Brain microvascular endothelial cell (primary cell): ENCODE measurements around the gene PSMD6.

ENCODE experiments used
- DNase-seq: peaks from one replicate; pipeline ENCODE4 v3.0.0-alpha.2; 2020
- H3K27ac ChIP-seq: fragments of 250-450 bp; sonication (Bioruptor Pico); 2 replicates; pipeline ENCODE4 v1.5.1; 2020; ENCODE audit warnings: mild to moderate bottlenecking, moderate library complexity
- H3K27me3 ChIP-seq: fragments of 250-450 bp; sonication (Bioruptor Pico); replicated peaks from 2 replicates; pipeline ENCODE4 v1.5.1; 2020; ENCODE audit warnings: mild to moderate bottlenecking
- H3K36me3 ChIP-seq: fragments of 250-450 bp; sonication (Bioruptor Pico); replicated peaks from 2 replicates; pipeline ENCODE4 v1.5.1; 2020; ENCODE audit warnings: mild to moderate bottlenecking
- H3K4me3 ChIP-seq: 2 replicates; pipeline ENCODE4 v1.5.1; 2011; ENCODE audit warnings: low read depth, mild to moderate bottlenecking, control low read depth, low read length, moderate library complexity
- CTCF ChIP-seq: IDR thresholded peaks from 2 replicates; pipeline ENCODE4 v1.5.1; 2011; ENCODE audit warnings: low read depth, mild to moderate bottlenecking, moderate library complexity, low read length, control low read depth, inconsistent platforms; ENCODE audit errors: missing control alignments
- in situ Hi-C: cut with HindIII; loops from 2 replicates; pipeline ENCODE4 v1.10.0; 2017; ENCODE audit warnings: low sequenced_read_pairs, low pct_ligation_motif_present

Gene PSMD6

GRCh38 chr3:64049832-64050231 lies 26.5 kb upstream of the PSMD6 start:
- in situ Hi-C loops, result no loop called here
- DNase-seq, result no peak
- no peak overlapping the region for H3K4me3 ChIP-seq
- TF ChIP-seq CTCF, result no peak
- no peaks in the 10 kb centered on the region for H3K27me3 ChIP-seq
- no peak overlapping the region for H3K27ac ChIP-seq
- no peaks in the 10 kb centered on the region for H3K36me3 ChIP-seq

GRCh38 chr3:64049136-64049535 lies 25.8 kb upstream of the PSMD6 start:
- Histone ChIP-seq H3K36me3 (no peaks in the 10 kb centered on the region), H3K27ac (no peak overlapping the region), H3K27me3 (no peaks in the 10 kb centered on the region), H3K4me3 (no peak overlapping the region)
- TF ChIP-seq CTCF, result no peak
- in situ Hi-C loops, result no loop called here
- peak; percentile 31 for DNase-seq

- no peak overlapping the region for H3K27ac ChIP-seq
- H3K27me3 ChIP-seq, result no peaks in the 10 kb centered on the region
- DNase-seq, result no peak
- no peaks in the 10 kb centered on the region for H3K36me3 ChIP-seq
- H3K4me3 ChIP-seq, result no peak overlapping the region
- in situ Hi-C loops, result no loop called here
- no peak for TF ChIP-seq CTCF
These were observed 25.4 kb upstream of the PSMD6 start for GRCh38 chr3:64048631-64049061.

- H3K4me3 ChIP-seq, result no peak overlapping the region
- H3K27me3 ChIP-seq, result no peaks in the 10 kb centered on the region
- TF ChIP-seq CTCF, result no peak
- H3K36me3 ChIP-seq, result no peaks in the 10 kb centered on the region
- H3K27ac ChIP-seq, result no peak overlapping the region
- in situ Hi-C loops, result no loop called here
- DNase-seq, result no peak
These were observed 24.5 kb upstream of the PSMD6 start for GRCh38 chr3:64047787-64048186.

GRCh38 chr3:64046996-64047594 lies 23.8 kb upstream of the PSMD6 start:
- Histone ChIP-seq H3K4me3 (no peak overlapping the region), H3K36me3 (no peaks in the 10 kb centered on the region), H3K27ac (no peak overlapping the region), H3K27me3 (no peaks in the 10 kb centered on the region)
- no peak for TF ChIP-seq CTCF
- in situ Hi-C loops, result no loop called here
- no peak for DNase-seq

- in situ Hi-C loops, result no loop called here
- no peak overlapping the region for H3K27ac ChIP-seq
- no peak for TF ChIP-seq CTCF
- no peaks in the 10 kb centered on the region for H3K36me3 ChIP-seq
- no peaks in the 10 kb centered on the region for H3K27me3 ChIP-seq
- no peak overlapping the region for H3K4me3 ChIP-seq
- no peak for DNase-seq
These were observed 23.3 kb upstream of the PSMD6 start for GRCh38 chr3:64046592-64046991.
